ENCODE data around the gene LCMT1.

Gene LCMT1

GRCh38 chr16:25212636-25213035 is 101.1 kb downstream of the LCMT1 start:
- no peak for DNase-seq

- DNase-seq: no peak
Measured at GRCh38 chr16:25213709-25214397, 102.3 kb downstream of the LCMT1 start.

- no peak for DNase-seq
Measured at GRCh38 chr16:25217112-25217511, 105.6 kb downstream of the LCMT1 start.

GRCh38 chr16:25217921-25218320 is 106.4 kb downstream of the LCMT1 start:
- DNase-seq: no peak

GRCh38 chr16:25219070-25219737 is 107.7 kb downstream of the LCMT1 start:
- DNase-seq: no peak

- DNase-seq: no peak
Measured at GRCh38 chr16:25222959-25223358, 111.4 kb downstream of the LCMT1 start.

GRCh38 chr16:25223964-25224363 is 112.4 kb downstream of the LCMT1 start:
- no peak for DNase-seq

GRCh38 chr16:25224731-25225319 is 113.3 kb downstream of the LCMT1 start:
- DNase-seq: no peak

Measured in GF-D8 (cell line).